Measurements from ENCODE around the gene THAP7.

- TF ChIP-seq POLR2A (IDR thresholded peaks at IDR 0.05) (no peak), CTCF (IDR thresholded peaks at IDR 0.05) (no peak)
Measured at GRCh38 chr22:20998411-20999336, 3.2 kb downstream of the THAP7 start.
